ENCODE data around the gene ITPR1. TPM values are rescaled to one million over a fixed set of nuclear protein-coding genes. Genes with fewer than 3 reads are reported as not detected.
A peak's percentile ranks its signal among the peaks of the same experiment; 100 is the strongest.

ITPR1 gene
- total RNA-seq, 2 experiments from 2014 or later, result 58.4 to 59.5 TPM

DNA sequence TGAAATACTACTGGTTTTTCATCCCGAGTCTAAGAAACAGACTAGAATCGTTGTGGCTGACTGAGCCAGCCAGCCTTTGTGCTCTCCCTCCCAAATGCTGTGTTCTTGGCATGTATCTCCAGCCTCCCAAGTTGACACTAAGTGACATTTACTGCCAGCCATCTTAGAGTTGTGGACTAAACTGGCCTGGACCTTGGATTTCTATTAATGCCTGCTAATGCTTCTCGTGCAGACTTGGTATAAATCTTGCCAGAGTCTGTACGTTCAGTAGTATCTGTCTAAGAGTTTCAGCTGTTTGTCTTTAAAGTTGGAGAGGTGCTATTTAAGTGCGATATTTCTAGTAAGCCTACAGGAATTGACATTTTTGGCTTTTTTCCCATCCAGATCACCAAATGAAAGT is 319.4 kb downstream of the ITPR1 start:
- peak overlapping the region; percentile 9 for H3K27ac Mint-ChIP-seq
- H3K4me1 Mint-ChIP-seq, result peaks cover 5% of the 10 kb centered on the region
- no peak overlapping the region for H3K4me3 Mint-ChIP-seq
- peaks cover 60% of the 10 kb centered on the region for H3K36me3 Mint-ChIP-seq
- H3K9me3 Mint-ChIP-seq, result peaks cover 6% of the 10 kb centered on the region
- no peaks in the 10 kb centered on the region for H3K27me3 Mint-ChIP-seq
- no peak for DNase-seq

DNA sequence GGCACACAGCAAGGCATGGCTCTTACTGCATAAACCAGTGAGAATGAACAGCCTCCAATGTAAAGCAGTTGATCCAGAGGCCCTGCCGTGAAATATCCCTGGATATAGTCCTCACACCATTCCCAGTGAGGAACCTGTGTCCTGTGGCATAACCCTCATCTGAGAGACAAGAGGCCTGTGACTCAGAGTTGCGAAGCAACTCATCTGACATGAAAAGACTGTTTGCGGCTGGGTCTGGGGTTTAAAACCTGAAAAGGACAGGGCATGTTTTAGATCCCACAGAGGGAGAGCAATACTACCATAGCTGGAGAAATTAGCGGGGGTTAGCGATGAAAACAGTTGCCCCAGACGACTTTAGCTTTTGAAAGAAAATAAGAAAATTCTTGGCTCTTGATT is 320.8 kb downstream of the ITPR1 start:
- no peak overlapping the region for H3K4me3 Mint-ChIP-seq
- H3K36me3 Mint-ChIP-seq, result peaks cover 67% of the 10 kb centered on the region
- no peak overlapping the region for H3K27ac Mint-ChIP-seq
- peaks cover 6% of the 10 kb centered on the region for H3K4me1 Mint-ChIP-seq
- H3K27me3 Mint-ChIP-seq, result no peaks in the 10 kb centered on the region
- no peak for DNase-seq
- peaks cover 7% of the 10 kb centered on the region for H3K9me3 Mint-ChIP-seq

DNA sequence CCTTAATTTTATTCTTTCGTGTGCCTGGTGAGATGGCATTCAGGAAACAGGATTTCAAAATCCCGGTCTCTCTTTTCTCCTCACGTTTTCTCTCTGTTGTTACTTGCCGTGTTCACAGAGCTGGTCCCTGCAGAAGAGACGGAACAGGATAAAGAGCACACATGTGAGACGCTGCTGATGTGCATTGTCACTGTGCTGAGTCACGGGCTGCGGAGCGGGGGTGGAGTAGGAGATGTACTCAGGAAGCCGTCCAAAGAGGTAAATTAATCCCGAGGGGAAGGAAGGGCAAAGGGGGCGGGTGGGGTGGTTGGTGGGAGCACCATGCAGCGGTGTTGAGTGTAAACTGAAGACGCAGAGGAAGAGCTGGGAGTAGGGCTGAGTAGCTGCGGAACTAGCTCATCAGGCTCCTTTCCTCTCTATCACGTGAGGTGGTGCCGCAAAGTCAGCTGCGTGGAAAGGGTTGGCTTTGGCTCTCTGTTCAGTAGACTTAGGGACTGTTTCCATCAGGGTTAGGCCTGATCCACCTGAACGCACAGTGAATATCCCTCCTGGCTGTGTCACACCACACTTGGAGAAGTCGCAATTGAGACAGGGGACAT is 321.3 kb downstream of the ITPR1 start:
- Mint-ChIP-seq H3K27me3 (no peaks in the 10 kb centered on the region), H3K9me3 (peaks cover 7% of the 10 kb centered on the region), H3K36me3 (peaks cover 70% of the 10 kb centered on the region), H3K27ac (peak overlapping the region; percentile 36), H3K4me1 (peaks cover 8% of the 10 kb centered on the region), H3K4me3 (no peak overlapping the region)
- DNase-seq, result no peak

DNA sequence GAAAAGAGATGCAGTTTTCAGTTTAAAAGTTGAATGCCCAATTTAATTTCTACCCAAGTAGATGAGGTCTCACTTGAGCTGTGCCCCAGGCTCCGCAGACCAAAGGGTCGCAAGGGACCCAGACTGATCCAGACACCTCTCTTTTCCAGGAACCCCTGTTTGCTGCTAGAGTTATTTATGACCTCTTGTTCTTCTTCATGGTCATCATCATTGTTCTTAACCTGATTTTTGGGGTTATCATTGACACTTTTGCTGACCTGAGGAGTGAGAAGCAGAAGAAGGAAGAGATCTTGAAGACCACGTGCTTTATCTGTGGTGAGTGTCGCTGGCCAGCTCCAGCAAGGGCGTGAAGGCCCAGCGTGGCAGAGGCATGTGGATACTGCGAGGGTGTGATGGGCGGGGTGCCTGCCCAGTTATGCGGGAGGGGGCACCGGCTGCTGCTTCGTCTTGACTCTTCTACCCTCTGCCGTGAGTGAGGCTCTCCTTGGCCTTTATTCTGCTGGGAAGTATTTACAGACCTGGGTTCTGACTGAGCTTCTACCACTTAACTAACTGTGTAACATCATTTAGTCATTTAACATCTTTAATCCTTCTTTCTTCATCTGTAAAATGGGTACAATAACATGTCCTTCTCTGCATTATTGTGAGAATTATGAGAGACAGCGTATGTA is 321.9 kb downstream of the ITPR1 start:
- no peak overlapping the region for H3K27ac Mint-ChIP-seq
- H3K27me3 Mint-ChIP-seq, result no peaks in the 10 kb centered on the region
- no peak for DNase-seq
- H3K4me1 Mint-ChIP-seq, result peaks cover 15% of the 10 kb centered on the region
- H3K36me3 Mint-ChIP-seq, result peaks cover 74% of the 10 kb centered on the region
- peaks cover 7% of the 10 kb centered on the region for H3K9me3 Mint-ChIP-seq
- H3K4me3 Mint-ChIP-seq, result no peak overlapping the region

DNA sequence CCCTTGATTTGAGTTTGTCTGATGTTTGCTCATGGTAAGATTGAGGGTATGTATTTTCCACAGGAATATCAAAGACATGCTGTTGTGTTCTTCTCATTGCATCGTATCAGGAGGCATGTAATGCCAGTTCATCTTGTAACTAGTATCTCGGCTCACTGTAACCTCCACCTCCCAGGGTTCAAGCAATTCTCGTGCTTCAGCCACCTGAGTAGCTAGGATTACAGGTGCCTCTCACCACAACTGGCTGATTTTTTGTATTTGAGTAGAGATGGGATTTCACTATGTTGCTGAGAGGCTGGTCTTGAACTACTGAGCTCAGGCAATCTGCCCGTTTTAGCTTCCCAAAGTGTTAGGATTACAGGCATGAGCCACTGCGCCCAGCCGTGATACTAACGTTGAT is 323.2 kb downstream of the ITPR1 start:
- H3K27ac Mint-ChIP-seq, result no peak overlapping the region
- no peak overlapping the region for H3K4me3 Mint-ChIP-seq
- peaks cover 7% of the 10 kb centered on the region for H3K9me3 Mint-ChIP-seq
- H3K4me1 Mint-ChIP-seq, result peaks cover 27% of the 10 kb centered on the region
- peaks cover 79% of the 10 kb centered on the region for H3K36me3 Mint-ChIP-seq
- H3K27me3 Mint-ChIP-seq, result no peaks in the 10 kb centered on the region
- DNase-seq, result no peak

DNA sequence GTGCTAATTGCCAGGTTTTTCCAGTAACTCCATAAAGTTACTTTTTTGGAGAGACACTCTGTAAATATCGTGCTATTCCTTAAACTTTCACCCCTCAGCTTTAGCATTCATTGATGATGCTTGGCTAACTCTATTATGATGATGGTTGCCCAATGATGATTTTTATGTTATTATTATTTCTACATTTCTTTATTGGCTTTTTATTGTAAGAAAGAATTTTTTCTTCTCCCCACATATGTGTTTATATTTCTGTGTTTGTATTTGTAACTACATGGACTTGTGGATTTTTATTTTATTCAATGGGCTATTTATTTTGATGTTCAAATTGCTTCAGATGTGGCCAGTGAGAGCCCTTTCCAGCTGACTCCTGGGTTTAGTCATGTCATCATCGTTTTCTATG is 323.6 kb downstream of the ITPR1 start:
- Mint-ChIP-seq H3K4me3 (no peak overlapping the region), H3K9me3 (peaks cover 7% of the 10 kb centered on the region), H3K4me1 (peaks cover 31% of the 10 kb centered on the region), H3K36me3 (peaks cover 80% of the 10 kb centered on the region), H3K27me3 (no peaks in the 10 kb centered on the region), H3K27ac (no peak overlapping the region)
- no peak for DNase-seq

DNA sequence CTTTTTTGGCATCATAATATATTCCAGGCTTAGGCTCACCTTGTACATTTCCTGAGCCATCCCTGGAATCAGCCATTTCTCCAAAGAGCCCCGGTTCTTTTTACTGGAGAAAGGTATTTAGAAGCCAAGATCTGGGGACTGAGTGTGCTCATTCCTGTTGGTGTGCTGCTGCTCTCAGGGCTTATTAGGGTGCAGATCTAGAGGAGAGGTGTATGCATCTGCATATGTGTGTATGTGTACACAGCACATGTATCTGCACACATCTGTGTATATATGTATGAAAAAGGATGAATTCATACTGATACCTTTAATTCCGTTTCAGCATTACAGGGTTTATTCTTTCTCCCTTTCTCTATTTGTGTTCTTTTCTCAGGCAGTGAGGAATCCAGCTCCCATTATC is 324.0 kb downstream of the ITPR1 start:
- no peak for DNase-seq
- no peaks in the 10 kb centered on the region for H3K27me3 Mint-ChIP-seq
- no peak overlapping the region for H3K4me3 Mint-ChIP-seq
- H3K9me3 Mint-ChIP-seq, result peaks cover 7% of the 10 kb centered on the region
- H3K27ac Mint-ChIP-seq, result no peak overlapping the region
- peaks cover 36% of the 10 kb centered on the region for H3K4me1 Mint-ChIP-seq
- peaks cover 80% of the 10 kb centered on the region for H3K36me3 Mint-ChIP-seq

DNA sequence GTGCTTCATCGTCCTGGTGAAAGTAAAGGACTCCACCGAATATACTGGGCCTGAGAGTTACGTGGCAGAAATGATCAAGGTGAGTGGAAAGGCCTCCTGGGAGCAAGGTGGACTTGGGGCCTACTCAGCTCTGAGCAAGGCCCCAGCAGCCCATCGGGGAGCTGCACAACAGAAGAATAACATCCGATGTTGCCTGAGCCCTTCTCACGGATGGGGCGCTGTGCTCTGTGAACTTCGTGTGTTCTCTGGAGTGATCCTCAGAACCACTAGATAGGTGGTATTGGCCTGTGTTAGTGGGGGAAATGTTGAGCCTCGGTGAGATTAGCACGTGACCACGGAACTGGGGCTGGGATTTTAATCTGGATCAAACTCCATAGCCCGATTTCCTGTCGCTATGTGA is 325.0 kb downstream of the ITPR1 start:
- peaks cover 46% of the 10 kb centered on the region for H3K4me1 Mint-ChIP-seq
- peaks cover 7% of the 10 kb centered on the region for H3K9me3 Mint-ChIP-seq
- peak overlapping the region; percentile 27 for H3K27ac Mint-ChIP-seq

DNA sequence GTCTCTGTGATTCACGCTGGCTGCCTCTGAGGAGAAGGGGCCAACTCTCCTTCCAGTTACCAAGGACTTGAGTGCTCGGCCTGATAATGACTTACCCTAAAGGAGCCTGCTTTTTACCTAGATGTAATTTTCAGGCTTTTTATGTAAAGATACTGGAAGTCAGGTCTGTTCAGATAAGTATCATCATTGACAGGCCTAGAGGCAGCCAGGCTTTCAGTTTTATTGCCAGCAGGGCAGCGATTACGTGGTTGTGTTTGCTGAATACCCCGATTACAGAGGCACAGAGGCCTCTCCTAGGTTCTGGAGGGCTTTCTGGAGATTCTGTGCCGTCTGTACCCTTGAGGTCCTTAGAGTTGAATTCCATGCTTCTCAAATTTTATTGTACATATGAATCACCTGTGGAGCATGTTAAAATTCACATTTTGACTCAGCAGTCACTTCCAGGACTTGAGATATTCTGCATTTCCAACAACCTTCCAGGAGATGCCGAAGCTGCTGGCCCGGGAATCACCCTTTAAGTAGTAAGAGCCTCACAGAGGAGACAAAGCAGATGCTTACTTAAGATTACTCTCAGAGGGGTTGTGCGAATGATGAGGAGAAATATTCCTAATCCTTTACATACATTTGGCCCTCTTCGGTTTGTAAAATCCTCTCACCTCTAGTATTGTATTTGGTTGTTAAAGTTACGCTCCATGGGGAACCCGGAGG is 326.0 kb downstream of the ITPR1 start:
- H3K36me3 Mint-ChIP-seq, result peaks cover 90% of the 10 kb centered on the region
- H3K4me1 Mint-ChIP-seq, result peaks cover 54% of the 10 kb centered on the region
- no peak for DNase-seq
- no peaks in the 10 kb centered on the region for H3K27me3 Mint-ChIP-seq
- peaks cover 15% of the 10 kb centered on the region for H3K9me3 Mint-ChIP-seq
- peak overlapping the region; percentile 61 for H3K27ac Mint-ChIP-seq
- H3K4me3 Mint-ChIP-seq, result no peak overlapping the region

More for the DNA sequence above, 325.0 kb downstream of the ITPR1 start:
- peaks cover 89% of the 10 kb centered on the region for H3K36me3 Mint-ChIP-seq
- no peak overlapping the region for H3K4me3 Mint-ChIP-seq
- no peaks in the 10 kb centered on the region for H3K27me3 Mint-ChIP-seq
- no peak for DNase-seq

DNA sequence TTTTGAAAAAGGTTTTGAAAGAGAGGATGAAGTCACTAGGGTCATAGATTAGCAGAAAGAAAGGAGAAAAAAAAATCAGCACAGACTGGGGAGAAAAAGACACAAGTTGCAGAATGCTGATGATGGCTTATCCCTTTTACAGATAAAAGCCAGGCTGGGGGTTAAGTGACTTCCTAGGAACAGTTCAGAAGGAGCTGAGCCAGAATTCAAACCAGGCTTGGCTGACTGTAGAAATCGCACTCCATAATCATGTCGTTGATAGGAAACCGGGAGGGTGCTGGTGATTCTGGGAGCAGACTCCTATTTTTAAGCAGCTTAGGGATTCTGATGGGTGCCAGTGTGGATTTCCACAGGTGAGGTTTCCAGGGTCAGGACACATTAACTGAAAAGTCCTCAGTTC is 326.6 kb downstream of the ITPR1 start:
- H3K4me3 Mint-ChIP-seq, result no peak overlapping the region
- no peak for DNase-seq
- H3K27ac Mint-ChIP-seq, result peak overlapping the region; percentile 61
- H3K9me3 Mint-ChIP-seq, result peaks cover 15% of the 10 kb centered on the region
- H3K4me1 Mint-ChIP-seq, result peaks cover 60% of the 10 kb centered on the region
- H3K36me3 Mint-ChIP-seq, result peaks cover 91% of the 10 kb centered on the region
- H3K27me3 Mint-ChIP-seq, result no peaks in the 10 kb centered on the region

DNA sequence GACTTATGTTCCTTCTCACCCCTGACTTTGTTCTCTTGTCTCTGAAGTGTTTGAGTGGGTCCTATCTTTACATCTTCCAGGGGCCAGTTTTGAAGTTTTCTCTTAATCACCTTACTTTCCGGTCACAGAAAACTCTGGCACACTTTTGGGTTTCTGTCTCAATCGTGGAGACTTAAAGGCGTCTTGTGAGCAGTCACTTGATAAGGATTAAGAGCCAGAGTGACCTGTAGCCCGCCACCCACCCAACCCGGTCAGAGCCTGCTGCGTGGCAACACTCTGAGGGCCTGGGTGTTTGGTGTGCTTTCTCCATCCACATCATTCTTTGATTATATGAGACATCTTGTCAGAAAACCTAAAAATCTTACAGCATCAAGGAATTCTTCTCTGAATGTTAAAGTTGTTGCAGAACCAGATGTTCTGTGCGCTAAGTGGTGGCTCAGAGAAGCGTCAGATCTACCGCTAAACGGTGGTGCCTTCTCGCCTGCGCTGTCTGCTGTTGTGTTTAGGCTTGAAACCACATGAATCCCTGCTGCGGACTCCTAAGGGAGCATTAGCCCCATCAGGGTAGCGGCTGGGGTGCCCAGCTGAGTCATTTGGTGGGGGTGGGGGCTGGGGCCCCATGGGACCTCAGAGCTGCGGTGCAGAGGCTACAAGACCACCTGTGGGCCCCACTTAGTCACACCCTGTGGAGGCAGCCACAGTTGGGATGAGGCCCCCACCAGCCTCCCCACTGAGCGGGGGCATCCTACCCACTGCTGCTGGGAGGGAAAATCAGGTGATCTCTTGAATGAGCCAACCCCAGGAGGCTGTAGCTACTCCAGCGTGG is 327.4 kb downstream of the ITPR1 start:
- Mint-ChIP-seq H3K27me3 (no peaks in the 10 kb centered on the region), H3K36me3 (peaks cover 90% of the 10 kb centered on the region), H3K9me3 (peaks cover 15% of the 10 kb centered on the region), H3K4me3 (peak overlapping the region; percentile 62), H3K27ac (peak overlapping the region; percentile 95), H3K4me1 (peaks cover 65% of the 10 kb centered on the region)
- peak; percentile 70 for DNase-seq

DNA sequence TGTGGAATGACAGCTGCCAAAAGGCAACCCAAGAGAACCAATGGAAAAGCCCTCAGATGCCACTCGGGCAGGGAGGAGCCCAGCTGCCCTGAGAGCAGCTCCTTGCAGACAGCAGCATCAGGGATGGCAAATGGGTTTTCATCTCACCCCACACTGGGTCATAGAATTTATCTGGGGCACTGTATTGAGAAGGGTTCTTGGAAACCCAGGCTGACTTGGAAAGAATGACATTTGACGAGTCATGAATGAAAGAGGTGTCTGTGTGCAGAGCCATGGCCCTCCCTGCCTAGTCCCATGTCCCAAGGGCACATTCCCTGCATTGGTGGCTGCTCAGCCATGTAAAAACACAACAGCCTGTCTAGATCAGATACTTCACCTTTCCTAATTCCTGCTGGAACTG is 328.2 kb downstream of the ITPR1 start:
- Mint-ChIP-seq H3K9me3 (peaks cover 15% of the 10 kb centered on the region), H3K4me1 (peaks cover 71% of the 10 kb centered on the region), H3K36me3 (peaks cover 92% of the 10 kb centered on the region), H3K27me3 (no peaks in the 10 kb centered on the region), H3K27ac (peak overlapping the region; percentile 95), H3K4me3 (peak overlapping the region; percentile 62)
- DNase-seq, result peak; percentile 51

DNA sequence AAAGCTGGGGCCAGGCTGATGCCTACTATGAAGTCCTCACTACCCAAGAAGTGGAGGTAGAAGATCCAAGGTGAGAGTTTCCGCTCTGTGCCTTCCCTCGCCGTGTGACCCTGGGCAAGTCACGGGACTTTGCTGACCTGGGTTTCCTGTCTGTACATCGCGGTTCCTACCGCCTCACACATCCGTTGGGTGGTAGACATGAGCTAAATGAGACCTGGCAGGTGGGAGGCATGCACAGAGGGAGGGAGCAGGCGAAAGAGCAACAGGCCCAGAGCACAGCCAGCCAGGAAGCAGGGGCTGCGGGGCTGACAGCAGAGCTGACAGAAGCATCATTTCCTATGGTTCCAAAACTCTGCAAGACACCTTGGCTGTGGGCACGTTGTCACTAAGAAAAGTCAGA is 328.8 kb downstream of the ITPR1 start:
- peaks cover 15% of the 10 kb centered on the region for H3K9me3 Mint-ChIP-seq
- DNase-seq, result peak; percentile 88
- H3K4me3 Mint-ChIP-seq, result peak overlapping the region; percentile 62
- peaks cover 77% of the 10 kb centered on the region for H3K4me1 Mint-ChIP-seq
- peaks cover 89% of the 10 kb centered on the region for H3K36me3 Mint-ChIP-seq
- H3K27me3 Mint-ChIP-seq, result no peaks in the 10 kb centered on the region
- peak overlapping the region; percentile 95 for H3K27ac Mint-ChIP-seq

DNA sequence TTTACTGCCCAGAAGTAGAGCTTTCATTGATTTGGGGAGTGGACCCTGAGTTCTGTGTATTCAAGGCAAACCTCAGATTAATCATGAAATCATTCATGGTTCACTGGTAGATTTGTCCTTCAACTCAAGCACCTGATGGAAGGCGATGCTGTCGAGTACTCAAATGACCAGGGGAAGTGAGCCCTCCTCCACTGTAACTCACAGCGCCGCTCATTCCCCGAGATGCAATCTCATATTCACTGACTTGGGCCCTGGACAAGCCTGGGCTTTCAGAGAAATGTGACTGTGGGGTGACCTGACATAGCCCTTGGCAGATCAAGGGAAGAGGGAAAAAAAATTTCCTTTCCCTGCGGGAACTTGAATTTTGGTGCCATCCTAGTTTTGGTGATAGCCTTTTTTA is 329.4 kb downstream of the ITPR1 start:
- Mint-ChIP-seq H3K36me3 (peaks cover 89% of the 10 kb centered on the region), H3K27me3 (no peaks in the 10 kb centered on the region), H3K27ac (peak overlapping the region; percentile 95), H3K4me3 (peak overlapping the region; percentile 62), H3K4me1 (peaks cover 83% of the 10 kb centered on the region), H3K9me3 (peaks cover 9% of the 10 kb centered on the region)
- DNase-seq, result no peak

DNA sequence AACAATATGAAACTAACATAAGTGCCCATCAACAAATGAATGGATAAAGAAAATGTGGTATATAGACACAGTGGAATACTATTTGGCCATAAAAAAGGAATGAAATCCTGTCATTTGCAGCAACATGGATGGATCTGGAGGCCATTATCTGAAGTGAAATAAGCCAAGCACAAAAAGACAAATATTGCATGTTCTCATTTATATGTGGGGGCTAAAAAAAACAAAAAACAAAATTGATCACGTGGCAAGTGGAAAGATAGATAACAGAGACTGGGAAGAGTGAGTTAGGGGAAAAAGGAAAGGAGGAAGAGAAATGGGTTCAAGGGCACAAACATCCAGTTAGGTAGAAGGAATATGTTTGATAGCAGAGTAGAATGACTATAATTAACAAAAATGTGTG is 330.2 kb downstream of the ITPR1 start:
- peaks cover 91% of the 10 kb centered on the region for H3K4me1 Mint-ChIP-seq
- H3K27me3 Mint-ChIP-seq, result no peaks in the 10 kb centered on the region
- no peak for DNase-seq
- peaks cover 89% of the 10 kb centered on the region for H3K36me3 Mint-ChIP-seq
- peaks cover 8% of the 10 kb centered on the region for H3K9me3 Mint-ChIP-seq
- peak overlapping the region; percentile 95 for H3K27ac Mint-ChIP-seq
- peak overlapping the region; percentile 8 for H3K4me3 Mint-ChIP-seq
